Measurements from ENCODE around the gene CCDC141.

The CCDC141 gene

DNA sequence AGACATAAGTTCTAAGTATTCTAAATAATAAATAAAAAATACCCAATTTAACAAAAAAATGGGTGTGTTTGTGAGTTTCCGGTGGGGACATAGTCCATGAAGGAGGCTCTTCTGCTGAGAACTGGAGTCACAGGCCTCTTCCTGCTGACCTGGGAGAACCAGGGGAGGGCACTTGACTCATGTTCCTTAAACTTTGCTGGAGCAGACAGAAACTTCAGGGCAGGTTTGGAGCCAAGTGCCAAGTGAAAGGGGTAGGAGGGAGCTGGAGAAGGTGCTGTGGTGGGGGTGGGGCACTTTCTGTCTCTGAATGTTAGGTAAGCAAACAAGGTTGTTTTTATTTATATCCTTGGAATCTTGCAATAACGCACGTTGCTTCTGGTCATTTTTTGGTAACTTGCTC, 163.9 kb downstream of the CCDC141 start:
- TF ChIP-seq GATA3 (IDR thresholded peaks at IDR 0.05; ENCODE audit: low read depth, low read length) (no peak), GATA2 (IDR thresholded peaks at IDR 0.05; ENCODE audit: low read depth, low read length) (no peak)

DNA sequence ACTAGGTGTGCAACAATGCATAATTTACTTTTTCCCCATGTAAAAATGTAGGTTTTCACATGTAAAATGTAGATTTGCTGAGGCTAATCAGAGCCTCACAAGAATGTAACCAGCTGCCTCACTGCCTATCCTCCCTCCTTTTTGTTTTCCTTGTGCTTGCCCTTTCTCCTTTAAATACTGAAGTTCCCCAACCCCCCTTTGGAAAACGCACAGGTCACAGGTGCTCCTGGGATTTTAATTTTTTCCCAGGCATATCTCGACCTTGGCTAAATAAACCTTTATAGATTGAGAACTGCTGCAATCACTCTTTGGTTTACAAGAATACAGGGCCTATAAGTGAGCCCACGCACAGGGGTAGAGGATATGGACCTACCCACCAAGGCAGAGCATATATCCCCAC, 165.5 kb downstream of the CCDC141 start:
- no peak for TF ChIP-seq GATA2 (IDR thresholded peaks at IDR 0.05; ENCODE audit: low read depth, low read length)
- no peak for TF ChIP-seq GATA3 (IDR thresholded peaks at IDR 0.05; ENCODE audit: low read depth, low read length)

DNA sequence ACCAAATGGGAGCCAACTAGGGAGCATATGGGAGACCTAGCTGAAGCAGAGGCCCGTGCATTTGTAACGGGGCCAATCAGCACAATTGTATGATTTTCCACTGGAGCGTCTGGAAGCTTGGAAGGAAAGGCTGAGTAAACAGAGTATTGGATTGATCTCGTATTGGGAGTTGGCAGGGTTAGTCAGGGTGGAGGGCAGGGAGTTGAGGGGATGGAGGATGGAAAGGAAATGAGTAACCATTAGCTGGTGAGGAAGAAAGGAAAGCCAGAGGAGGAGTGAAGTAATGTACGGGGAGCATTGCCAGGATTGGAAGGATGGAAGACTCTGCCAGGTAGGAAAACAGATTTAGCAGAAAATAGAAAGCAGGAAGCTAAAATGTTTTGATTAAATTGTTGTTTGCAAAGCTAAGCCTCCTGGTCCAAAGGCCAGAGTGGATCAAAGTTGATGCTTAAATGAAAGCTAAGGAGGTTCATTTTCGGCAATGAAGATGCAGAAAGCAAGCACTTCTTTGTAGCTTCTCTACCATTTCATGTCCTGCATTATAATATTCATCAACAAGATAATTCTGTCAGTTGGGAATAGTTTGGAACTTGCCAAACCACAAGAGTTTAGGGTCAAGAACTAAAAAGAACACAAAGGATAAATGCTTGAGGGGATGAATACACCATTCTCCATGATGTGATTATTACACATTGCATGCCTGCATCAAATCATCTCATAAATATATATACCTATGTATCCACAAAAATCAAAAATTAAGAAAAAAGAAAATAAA, 167.1 kb downstream of the CCDC141 start:
- TF ChIP-seq GATA2 (IDR thresholded peaks at IDR 0.05; ENCODE audit: low read depth, low read length) (no peak), GATA3 (IDR thresholded peaks at IDR 0.05; ENCODE audit: low read depth, low read length) (no peak)

DNA sequence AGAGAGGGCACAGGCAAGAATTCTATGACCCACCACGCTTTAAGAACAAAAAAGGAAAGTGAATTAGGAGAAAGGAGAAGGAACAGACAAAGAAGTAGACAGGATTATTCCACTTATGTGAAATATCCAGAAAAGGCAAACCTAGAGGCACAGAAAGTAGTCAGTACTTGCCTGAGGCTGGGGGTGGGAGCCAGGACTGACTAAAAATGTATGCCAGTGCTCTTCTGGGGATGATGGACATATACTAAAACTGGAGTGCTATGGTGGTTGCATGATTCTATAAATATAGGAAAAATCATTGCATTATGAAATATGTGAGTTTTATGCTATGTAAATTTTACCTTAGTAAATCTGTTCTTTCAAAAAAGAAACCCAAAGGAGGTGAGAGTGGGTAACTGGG, 168.9 kb downstream of the CCDC141 start:
- TF ChIP-seq GATA2 (IDR thresholded peaks at IDR 0.05; ENCODE audit: low read depth, low read length) (no peak), GATA3 (IDR thresholded peaks at IDR 0.05; ENCODE audit: low read depth, low read length) (no peak)

DNA sequence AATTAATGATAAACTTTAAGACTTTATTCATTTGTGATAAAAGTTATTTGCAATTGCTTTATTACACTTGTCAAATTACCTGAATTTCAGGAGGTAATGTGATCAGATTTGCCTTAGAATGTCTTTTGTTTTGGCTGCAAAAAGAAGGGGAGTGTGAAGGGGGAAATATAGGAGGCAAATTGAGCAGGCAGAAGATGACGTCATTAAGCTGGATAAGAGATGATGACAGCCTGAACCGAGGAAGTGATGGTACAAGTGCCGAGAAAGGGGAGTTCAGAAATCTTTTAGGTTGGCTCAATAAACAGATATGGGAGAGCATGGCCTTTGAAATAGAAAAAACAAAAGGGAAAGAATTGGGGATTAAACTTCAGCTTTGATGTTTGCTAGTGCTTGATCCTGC, 169.7 kb downstream of the CCDC141 start:
- no peak for TF ChIP-seq GATA2 (IDR thresholded peaks at IDR 0.05; ENCODE audit: low read depth, low read length)
- TF ChIP-seq GATA3 (IDR thresholded peaks at IDR 0.05; ENCODE audit: low read depth, low read length): no peak

DNA sequence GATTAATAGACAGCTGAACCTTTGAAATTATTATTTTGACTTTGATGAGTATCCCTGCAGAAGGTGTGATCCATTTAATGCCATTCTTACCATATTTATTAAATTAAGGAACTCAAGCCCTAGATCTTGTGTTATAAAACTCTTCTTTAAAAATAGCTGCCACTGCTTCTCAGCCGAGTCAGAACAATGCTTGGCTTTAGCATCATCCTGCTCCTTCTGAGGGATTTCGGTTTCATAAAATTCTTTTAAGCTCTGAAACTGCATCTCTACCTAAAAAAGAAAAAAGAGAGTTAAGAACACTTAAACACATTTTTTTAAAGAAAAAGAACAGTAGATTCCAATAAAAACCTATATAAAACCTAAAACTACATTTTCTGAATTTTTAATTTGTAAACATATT, 172.1 kb downstream of the CCDC141 start:
- TF ChIP-seq GATA3 (IDR thresholded peaks at IDR 0.05; ENCODE audit: low read depth, low read length): no peak
- no peak for TF ChIP-seq GATA2 (IDR thresholded peaks at IDR 0.05; ENCODE audit: low read depth, low read length)

DNA sequence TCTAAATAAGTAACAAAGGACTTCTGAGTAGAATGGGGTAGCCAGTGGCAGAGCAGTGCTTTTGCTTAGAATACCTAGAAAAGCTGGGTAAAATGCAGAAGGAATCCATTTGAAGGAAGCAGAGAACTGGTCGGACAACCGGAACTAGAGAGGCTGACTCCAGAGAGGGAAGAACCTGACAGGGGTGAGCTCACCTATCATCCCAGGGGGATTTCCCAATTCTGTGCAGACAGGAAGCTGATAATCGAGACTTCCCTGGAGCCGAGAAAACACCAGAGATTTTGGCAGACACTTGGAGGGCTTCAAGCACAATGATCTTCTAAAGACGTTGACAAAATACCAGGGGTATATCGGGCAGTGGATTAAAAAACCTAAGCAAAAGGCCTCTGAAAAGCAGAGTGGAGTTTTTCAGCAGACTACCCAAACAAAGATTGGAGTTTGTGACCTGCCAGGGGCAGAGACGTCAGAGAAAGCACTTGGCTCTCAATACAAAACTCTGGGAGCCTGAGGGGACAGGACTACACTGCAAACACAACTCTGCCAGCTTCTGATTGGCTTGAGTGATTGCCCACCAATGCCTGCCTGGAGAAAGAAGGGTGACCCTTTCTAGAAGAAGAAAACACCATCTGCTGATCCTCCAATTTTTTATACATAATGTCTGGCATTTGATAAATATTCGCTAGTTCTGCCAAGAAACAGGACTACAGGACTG, 175.3 kb downstream of the CCDC141 start:
- TF ChIP-seq GATA3 (IDR thresholded peaks at IDR 0.05; ENCODE audit: low read depth, low read length): no peak
- TF ChIP-seq GATA2 (IDR thresholded peaks at IDR 0.05; ENCODE audit: low read depth, low read length): no peak

DNA sequence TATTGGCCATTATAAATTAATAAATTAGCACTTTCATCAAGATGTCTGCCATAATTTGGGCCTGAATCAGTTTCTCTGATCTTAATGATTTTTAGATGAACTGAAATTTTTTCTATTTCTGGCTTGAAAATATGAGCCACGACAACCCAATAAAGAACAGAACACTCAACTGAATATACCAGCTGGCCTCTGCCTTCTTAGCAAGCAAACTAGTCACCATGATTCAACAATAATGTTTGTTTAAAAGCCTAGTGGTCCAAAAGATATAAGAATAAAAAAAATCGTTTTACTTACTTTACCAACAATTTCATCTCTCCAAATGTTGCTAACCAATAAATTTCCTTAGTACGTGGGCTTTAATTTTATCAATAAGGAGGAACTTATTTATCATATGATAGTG, 176.0 kb downstream of the CCDC141 start:
- TF ChIP-seq GATA2 (IDR thresholded peaks at IDR 0.05; ENCODE audit: low read depth, low read length): no peak
- TF ChIP-seq GATA3 (IDR thresholded peaks at IDR 0.05; ENCODE audit: low read depth, low read length): no peak

DNA sequence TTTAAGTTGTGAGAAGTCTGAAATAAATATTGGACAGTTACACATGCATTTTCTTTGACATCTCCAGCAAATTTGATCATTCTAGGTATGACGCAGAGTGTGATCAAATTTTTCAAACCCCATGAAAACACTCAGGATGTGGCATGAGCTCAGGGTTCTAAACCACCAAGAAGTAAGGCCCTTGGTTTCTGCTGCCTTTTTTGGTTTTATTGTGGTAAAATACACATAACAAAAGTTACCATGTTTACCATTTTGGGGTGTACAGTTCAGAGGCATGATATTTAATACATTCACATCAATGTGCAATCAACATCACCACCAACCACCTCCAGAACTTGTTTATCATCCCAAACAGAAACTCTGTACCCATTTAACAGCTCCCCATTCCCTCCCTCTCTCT, 178.4 kb downstream of the CCDC141 start:
- TF ChIP-seq GATA2 (IDR thresholded peaks at IDR 0.05; ENCODE audit: low read depth, low read length): no peak
- no peak for TF ChIP-seq GATA3 (IDR thresholded peaks at IDR 0.05; ENCODE audit: low read depth, low read length)

DNA sequence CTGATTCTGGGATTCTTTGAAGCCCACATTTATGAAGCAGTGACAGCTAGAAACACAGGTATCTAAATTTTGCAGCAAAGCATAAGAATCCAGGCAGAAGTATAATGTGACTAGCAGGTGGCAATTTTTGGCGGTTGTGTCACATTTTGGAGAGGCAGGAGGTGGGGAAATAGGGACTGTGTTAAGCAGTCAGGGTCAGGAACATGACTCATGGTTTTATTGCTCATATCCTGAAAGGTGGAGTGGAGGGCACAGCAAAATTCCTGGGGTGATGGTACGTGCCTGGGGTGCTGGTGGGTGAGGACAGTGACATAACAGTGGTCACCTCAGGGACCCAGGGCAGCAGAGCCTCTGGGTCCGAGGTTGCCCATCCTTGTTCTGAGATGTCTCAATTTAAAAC, 179.2 kb downstream of the CCDC141 start:
- TF ChIP-seq GATA2 (IDR thresholded peaks at IDR 0.05; ENCODE audit: low read depth, low read length) (no peak), GATA3 (IDR thresholded peaks at IDR 0.05; ENCODE audit: low read depth, low read length) (no peak)

DNA sequence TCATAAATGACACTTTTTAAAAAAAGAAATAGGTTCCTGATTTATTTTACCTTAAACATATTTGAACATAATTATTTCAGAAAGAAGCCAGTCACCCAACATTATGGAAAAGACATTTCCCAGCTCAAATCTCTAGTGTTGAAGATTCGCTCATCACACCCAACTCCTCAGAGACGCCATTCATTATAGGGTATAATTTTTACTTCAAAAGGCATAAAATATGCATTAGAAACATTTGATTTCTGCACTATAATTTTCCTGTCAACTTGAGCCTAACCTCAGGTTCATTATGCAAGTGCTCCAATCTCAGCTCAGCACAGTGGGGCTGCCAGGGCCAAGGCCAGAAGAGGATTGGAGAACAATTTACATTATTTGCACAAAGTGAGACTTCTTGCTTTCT, 183.9 kb downstream of the CCDC141 start:
- TF ChIP-seq GATA2 (IDR thresholded peaks at IDR 0.05; ENCODE audit: low read depth, low read length): no peak
- no peak for TF ChIP-seq GATA3 (IDR thresholded peaks at IDR 0.05; ENCODE audit: low read depth, low read length)

DNA sequence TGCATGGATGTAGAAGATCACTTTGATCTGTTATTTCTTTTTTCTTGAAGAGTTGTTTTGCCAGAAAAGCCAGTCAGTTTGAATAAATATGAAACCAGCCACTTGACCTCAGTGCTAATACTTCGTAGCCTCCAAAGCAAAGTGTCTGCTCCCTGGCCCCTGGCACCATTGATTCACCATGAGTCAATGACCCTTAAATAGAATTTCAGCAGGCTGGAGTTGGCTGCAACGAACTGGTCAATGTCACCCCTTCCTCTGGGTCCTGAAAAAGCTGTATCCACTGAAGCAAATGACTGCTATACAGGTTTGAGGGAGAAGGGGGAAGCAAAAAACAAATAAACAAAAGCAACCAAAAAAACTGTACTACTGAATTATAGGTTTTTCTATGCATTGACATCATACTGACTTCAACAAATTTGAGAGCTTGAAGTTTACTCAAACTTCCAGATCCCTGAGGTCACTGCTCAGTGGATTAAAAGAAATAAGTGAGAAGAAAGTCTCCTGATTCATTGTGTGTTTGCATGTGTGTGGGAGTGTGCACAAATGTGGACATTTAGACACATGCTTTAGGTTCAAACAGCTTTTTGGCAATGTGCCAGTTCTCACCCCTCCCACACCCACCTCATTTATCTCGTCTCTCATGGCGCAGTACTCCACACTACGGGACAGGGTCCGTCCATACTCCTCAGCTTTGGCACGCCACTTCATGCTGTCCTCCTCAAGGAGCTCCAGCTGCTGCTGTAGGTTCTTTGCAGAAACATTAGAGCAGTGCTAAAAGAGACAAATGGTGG, 184.6 kb downstream of the CCDC141 start:
- TF ChIP-seq GATA2 (IDR thresholded peaks at IDR 0.05; ENCODE audit: low read depth, low read length) (no peak), GATA3 (IDR thresholded peaks at IDR 0.05; ENCODE audit: low read depth, low read length) (no peak)

DNA sequence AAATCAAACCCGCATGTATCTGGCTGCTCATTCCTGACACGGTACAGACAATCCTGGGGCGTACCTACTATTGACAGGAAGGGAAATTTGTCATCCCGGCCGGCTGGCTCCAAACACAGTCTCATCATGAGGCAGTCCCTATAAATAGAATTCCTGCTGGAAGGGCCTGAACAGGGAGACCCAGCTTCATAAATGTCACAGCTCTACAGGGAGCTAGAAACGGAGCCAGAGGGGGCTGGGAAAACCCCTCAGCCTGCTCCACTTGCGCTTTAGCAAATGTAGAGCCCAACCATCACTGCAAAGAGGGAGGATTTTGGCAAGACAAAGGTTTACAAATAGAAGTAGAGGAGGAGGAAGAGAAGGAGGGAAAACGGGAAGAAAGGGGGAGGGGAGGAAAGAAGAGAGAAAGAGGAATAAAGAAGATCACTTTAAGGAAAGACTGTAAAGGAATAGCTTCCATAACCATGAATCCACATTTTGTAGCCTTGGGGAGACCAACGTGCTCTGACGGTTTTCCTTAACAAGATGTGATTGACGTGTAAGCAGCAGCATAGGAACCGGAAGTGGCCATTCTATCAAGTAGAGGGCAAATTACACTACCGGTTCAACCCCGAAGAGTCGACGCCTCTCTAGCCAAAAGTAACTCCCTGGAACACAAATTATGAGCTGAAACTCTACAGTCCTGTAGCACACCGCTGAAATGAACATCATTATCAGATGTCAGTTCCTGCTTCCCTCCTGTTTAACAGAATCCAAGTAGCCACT, 185.9 kb downstream of the CCDC141 start:
- TF ChIP-seq GATA3 (IDR thresholded peaks at IDR 0.05; ENCODE audit: low read depth, low read length): no peak
- no peak for TF ChIP-seq GATA2 (IDR thresholded peaks at IDR 0.05; ENCODE audit: low read depth, low read length)

All from SH-SY5Y (cell line).